Epithelial cell of alveolus of lung (primary cell): ENCODE results near the gene SCNN1A. TPM values are rescaled to one million over a fixed set of nuclear protein-coding genes. Genes with fewer than 3 reads are reported as not detected.

Source experiments
- total RNA-seq: library from RNA; depleted of rRNA; stranded (reverse); fragments of >200 nt; gene quantifications from 2 replicates; pipeline ENCODE4 v1.2.1, GENCODE V29; 2015

Gene SCNN1A
- total RNA-seq: 1.3 and 5.2 TPM in 2 replicates

DNA sequence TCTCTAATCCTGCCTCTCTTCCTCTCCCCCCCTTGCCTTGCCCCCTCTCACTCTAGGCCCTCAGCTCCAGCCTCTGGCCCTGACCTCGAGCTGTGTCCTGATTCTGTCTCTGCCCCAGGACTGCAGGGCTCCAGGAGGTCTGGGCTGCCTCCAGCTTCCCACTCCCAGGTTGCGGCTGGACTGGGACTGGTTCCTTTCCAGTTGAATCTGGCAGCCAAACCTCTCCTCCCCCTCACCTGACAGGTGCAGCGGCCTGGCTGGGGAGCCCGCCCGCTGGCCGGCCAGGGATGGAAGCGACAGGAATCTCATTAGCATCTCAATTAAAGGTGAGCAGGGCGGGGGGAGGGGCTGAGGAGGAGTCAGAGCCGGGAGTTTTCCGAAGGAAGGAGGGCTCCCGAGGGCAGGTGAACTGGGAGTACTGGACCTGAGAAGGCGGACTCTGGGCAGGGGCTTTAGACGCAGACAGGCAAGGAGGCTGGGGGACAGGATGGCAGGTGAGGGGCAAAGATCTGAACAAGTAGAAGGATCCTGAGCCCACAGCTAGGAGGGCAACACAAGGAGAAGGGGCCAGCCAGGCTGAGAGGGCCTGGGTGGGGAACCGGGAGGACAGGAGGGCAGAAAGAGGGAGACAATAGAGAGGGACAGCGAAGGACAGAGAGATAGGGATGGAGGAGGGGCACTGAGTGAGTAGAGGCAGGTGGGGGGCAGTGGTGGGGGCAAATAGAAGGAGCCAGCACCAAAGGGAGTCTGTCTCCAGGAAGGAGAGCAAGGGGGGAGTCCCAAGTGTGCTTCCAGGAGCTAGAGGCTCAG is at the start of gene SCNN1A:
Gene SCNN1A, minus strand, starts transcription at position 295 of the 810 bp plus-strand sequence. CDS start 780 bp downstream, outside the sequence.

GRCh38 chr12:6383572-6384498 is 8.5 kb upstream of the SCNN1A start, which contains the start of gene LTBR:
Gene LTBR, plus strand, starts transcription at chr12:6384162. Its CDS starts 197 bp downstream, at chr12:6384359.

GRCh38 chr12:6341417-6342139 is 33.8 kb downstream of the SCNN1A start, which contains the start of gene TNFRSF1A:
Gene TNFRSF1A, minus strand, starts transcription at chr12:6342076. Its CDS starts 262 bp downstream, at chr12:6341814.

Other genes with a start within 250 kb of the SCNN1A start
- gene CD9, start 175.2 kb downstream of the SCNN1A start, total RNA-seq: 37.0 and 144 TPM in 2 replicates
- gene PLEKHG6, start 64.9 kb downstream of the SCNN1A start, total RNA-seq: 0.26 and 0.32 TPM in 2 replicates
- 241 and 342 TPM in 2 replicates for gene TNFRSF1A, start 33.5 kb downstream of the SCNN1A start, total RNA-seq
- 131 and 197 TPM in 2 replicates for gene LTBR, start 8.6 kb upstream of the SCNN1A start, total RNA-seq
- gene CD27, start 69.4 kb upstream of the SCNN1A start, total RNA-seq: not detected in 2 replicates
- 5.8 and 14.5 TPM in 2 replicates for gene TAPBPL, start 76.5 kb upstream of the SCNN1A start, total RNA-seq
- 2.6 and 20.4 TPM in 2 replicates for gene VAMP1, start 95.1 kb upstream of the SCNN1A start, total RNA-seq
- 84.3 and 110 TPM in 2 replicates for gene MRPL51, start 117.7 kb upstream of the SCNN1A start, total RNA-seq
- gene NCAPD2, start 118.5 kb upstream of the SCNN1A start, total RNA-seq: 40.1 and 98.9 TPM in 2 replicates
- 6,589 and 9,177 TPM in 2 replicates for gene GAPDH, start 159.0 kb upstream of the SCNN1A start, total RNA-seq
- gene IFFO1, start 180.5 kb upstream of the SCNN1A start, total RNA-seq: 7.5 and 7.7 TPM in 2 replicates
- gene NOP2, start 192.7 kb upstream of the SCNN1A start, total RNA-seq: 6.9 and 17.1 TPM in 2 replicates
- gene CHD4, start 231.8 kb upstream of the SCNN1A start, total RNA-seq: 210 and 238 TPM in 2 replicates